Uterus (tissue), 2 donors: ENCODE results near the gene MCUR1.

Experiments
- POLR2A ChIP-seq, 2 donors: fragments of 450-650 bp; IDR thresholded peaks; one replicate each; pipeline ENCODE4 v1.6.1; 2016; ENCODE audit warnings: antibody characterized with exemption in 2 of 2, mild to moderate bottlenecking in 1 of 2, moderate library complexity in 1 of 2
- TF ChIP-seq, protein P1 (sequence below), 4 experiments: fragments of 200-600 bp in 2 of 4; fragments of 450-650 bp in 2 of 4; sonication (generic) in 2 of 4; IDR thresholded peaks; one replicate each; pipeline ENCODE4 v1.5.1; 2016 to 2019; ENCODE audit warnings: antibody characterized with exemption in 4 of 4, mild to moderate bottlenecking in 2 of 4, moderate library complexity in 1 of 4

DNA sequence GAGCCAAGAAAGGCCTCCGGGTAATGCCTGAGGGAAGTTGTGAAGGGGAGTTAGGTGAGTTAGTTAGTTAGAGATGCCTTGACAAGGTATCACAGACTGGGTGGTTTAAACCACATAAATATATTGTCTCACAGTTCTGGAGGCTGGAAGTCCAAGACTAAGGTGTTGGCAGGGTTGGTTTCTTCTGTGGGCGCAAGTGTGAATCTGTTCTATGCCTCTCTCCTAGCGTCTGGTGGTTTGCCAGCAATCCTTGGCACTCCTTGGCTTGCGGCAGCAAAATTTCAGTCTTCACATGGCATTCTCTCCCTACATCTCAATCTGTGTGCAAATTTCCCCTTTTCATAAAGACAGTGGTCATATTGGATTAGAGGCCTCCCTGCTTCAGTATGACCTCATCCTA lies 73.0 kb downstream of the MCUR1 start:
- TF ChIP-seq, protein P1, sequence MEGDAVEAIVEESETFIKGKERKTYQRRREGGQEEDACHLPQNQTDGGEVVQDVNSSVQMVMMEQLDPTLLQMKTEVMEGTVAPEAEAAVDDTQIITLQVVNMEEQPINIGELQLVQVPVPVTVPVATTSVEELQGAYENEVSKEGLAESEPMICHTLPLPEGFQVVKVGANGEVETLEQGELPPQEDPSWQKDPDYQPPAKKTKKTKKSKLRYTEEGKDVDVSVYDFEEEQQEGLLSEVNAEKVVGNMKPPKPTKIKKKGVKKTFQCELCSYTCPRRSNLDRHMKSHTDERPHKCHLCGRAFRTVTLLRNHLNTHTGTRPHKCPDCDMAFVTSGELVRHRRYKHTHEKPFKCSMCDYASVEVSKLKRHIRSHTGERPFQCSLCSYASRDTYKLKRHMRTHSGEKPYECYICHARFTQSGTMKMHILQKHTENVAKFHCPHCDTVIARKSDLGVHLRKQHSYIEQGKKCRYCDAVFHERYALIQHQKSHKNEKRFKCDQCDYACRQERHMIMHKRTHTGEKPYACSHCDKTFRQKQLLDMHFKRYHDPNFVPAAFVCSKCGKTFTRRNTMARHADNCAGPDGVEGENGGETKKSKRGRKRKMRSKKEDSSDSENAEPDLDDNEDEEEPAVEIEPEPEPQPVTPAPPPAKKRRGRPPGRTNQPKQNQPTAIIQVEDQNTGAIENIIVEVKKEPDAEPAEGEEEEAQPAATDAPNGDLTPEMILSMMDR (IDR thresholded peaks at IDR 0.05), result no peak
- TF ChIP-seq POLR2A (IDR thresholded peaks at IDR 0.05), result no peak
